Bone marrow (tissue), 2 donors: ENCODE results near the gene ARFIP2.
"Not testable (repeated sequence)": the region's sequence is repeated elsewhere in the genome, so short reads cannot be mapped to it uniquely, and the experiment has no call there.

ENCODE experiments used
- DNase-seq, 2 donors: peaks; one replicate each; lab custom pipeline; 2025; lab: John Stamatoyannopoulos, UW

Gene ARFIP2

DNA sequence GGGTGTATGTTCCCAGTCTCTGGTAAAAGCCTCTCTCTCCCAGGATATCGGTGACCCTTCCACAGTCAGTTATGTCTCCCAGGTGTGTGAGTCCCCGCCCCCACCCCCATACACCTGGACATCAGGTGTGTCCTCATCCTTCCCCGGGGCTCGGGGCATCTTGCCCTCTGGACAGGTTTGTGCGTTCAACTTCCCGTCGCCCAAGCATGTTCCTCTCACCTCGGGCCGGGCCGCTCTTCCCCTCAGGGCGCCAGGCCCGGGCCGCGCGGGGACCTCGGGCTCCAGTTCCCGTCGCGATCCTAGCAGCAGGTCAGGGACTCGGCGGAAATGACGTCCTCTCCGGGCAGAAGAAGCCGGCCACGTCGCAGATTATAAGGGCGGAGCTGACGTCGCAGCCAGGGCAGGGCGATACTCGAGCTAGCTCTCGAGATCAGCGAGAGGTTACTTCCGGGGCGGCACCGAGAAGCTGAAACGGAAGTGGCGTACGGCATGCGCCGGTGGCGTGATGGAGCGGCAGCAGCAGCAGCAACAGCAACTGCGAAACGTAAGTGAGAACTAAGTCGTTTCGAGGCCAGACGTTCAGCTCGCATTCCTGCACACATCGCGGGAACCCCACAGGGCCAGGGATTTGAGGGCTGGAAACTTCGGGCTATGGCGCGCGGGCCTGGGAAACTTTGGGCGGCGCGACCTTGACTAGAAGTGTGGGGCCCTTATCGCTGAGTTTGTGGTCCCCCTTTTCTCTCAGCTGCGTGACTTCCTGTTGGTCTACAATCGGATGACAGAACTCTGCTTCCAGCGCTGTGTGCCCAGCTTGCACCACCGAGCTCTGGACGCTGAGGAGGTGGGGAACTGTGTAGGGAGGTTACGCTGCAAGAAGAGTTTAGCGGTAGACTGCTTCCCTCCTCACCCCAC lies at the start of gene ARFIP2, which contains the start of gene TIMM10B:
ARFIP2 (minus strand) TSS at position 320 of the 912 bp plus-strand sequence. CDS start 910 bp downstream, outside the sequence.
TIMM10B (plus strand) TSS at position 490 of the 912 bp plus-strand sequence; CDS start at position 506, 16 bp downstream.
- peak; percentile 79 to 97 for DNase-seq

DNA sequence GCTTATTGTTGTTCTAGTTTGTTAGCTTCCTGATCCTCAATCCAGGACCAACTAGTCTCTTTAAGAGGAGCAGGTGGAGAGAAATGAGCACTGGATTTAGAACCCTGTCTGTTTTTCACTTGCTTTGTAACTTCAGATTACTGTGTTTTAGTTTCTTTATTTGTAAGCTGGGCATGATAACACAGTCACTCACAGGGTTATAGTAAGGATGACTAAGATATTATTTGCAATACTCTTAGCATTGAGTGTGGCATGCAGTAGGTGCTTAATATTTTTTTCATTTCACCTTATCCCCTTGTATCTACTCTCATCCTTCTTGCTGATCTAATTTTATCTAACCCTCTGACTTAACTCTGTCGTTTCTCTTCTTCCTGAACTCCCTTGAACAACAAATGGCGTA lies 49.7 kb upstream of the ARFIP2 start:
- no peak for DNase-seq

DNA sequence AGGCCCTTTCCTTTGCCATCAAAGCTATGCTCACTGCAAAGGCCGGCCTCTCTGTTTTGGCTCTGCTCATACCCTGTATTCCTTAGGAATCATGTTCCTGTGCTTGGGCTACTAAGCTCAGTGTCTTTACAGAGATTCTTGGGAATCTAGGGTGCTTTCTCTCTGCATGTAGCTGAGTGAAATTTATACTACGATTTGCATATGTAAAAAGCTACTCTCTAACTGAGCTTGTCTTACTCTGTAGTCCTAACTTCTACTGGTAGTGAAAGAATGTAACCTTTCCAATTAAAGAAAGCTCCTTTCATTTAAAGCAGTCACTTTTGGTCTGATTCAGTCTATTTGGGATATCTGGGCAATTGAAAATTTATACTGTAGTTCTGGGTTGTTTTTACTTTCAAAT lies 48.1 kb upstream of the ARFIP2 start:
- DNase-seq: no peak

GRCh38 chr11:6526411-6527135 lies 45.4 kb upstream of the ARFIP2 start:
- DNase-seq: no peak

DNA sequence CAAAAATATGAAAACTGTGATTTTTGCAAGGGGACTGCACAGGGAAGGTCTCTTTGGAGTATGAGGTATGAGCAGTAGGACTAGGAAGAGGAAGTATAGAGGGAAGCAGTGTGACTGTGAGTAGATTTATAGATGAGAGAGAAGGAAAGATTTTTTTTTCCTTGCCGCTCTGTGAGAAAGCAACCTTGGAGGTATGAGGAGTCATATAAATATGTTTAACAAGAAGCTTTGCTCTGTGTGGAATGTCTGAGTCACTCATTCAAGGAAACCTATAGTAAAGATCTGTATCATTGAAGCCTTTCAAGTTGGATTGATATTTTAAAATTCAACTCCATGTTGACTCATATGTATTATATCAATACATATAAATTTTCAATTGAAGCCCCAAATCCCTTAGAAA lies 42.1 kb upstream of the ARFIP2 start:
- no peak for DNase-seq

DNA sequence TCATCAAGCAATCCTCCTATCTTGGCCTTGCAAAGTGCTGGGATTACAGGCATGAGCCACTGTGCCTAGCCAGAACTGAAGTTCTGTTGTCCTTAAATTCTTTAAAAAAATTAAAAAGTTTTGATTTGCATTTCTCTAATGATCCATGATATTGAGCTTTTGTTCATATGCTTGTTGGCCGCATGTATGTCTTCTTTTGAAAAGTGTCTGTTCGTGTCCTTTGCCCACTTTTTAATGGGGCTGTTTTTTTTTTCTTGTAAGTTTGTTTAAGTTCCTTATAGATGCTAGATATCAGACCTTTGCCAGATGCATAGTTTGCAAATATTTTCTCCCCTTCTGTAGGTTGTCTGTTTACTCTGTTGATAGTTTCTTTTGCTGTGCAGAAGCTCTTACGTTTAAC lies 40.8 kb upstream of the ARFIP2 start:
- not testable (repeated sequence) for DNase-seq

- no peak for DNase-seq
Measured at GRCh38 chr11:6520265-6520664, 39.1 kb upstream of the ARFIP2 start.

DNA sequence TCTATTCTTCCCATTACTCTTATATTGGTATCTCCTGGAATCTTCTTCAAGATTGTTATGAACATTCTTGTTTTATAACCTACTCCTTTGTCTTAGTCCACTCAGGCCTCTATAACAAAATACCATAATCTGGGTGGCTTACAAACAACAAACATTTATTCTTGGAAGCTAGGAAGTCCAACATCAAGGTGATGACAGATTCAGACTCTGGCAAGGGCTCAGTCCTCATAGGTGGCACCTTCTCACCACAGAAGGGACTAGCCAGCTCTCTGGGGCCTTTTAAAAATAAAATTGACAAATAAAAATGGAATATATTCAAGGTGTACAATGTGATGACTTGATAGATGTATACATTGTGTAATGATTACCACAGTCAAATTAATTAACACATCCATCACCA lies 35.7 kb upstream of the ARFIP2 start:
- no peak for DNase-seq

- no peak for DNase-seq
Measured at GRCh38 chr11:6505577-6506240, 24.6 kb upstream of the ARFIP2 start.

GRCh38 chr11:6504166-6504565 lies 23.0 kb upstream of the ARFIP2 start:
- no peak for DNase-seq

- no peak for DNase-seq
Measured at GRCh38 chr11:6502382-6502781, 21.3 kb upstream of the ARFIP2 start.

- DNase-seq: no peak
Measured at GRCh38 chr11:6498544-6498943, 17.4 kb upstream of the ARFIP2 start.

DNA sequence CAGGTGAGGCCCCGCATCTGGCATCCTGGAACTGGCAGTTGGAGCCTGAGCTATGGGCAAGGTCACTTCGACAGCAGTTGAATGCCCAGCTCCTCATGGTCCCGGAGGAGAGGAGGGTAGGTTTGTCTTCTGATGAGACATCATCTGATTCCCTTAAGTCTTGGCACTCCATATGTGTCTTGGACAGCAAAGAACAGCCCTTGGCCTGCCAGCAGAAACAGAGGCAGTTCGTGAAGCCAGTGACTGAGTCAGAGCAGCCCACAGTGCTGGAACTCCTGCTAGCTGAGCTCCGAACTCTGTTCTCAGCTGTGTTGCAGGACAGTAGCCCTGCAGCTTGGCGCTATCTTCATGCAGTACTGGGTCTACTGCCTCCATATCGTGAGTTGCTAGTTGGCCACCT lies 17.0 kb upstream of the ARFIP2 start:
- DNase-seq: no peak

DNA sequence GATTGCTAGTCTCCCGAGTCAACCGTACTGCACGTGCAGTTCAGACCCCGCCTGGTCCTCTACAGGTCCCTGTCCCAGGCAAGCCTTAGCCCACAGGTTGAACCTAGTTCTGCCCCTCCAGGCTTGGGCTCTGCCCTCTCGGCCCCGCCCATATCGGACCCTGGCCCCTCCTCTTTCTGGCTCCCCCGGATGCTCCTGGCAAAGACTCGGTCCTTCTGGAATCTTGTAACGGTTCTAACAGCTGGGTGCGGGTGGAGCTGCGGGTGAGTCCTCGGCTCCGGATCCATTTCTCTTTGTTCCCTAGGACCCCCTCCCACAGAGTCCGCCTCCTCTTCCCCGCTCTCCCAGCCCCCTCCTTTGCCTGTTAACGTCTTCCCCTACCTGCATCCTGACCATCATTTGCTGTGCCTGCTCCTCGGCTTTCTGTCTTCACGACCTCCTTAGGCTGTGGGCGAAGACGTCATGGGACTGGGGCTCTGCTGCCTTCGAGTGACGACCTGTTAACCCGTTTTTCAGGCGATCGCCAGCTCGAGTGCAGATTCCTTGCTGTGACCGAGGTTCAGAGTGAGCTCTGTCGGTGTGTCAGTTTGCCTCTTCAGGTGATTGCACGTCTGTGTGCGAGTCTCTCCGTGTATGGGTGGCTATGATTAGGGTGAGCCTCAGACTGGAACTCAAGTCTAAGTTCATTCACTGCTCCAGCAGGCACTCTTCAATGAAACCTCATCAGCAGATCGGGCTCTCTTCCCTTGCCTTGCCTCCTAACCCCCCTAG lies 16.1 kb upstream of the ARFIP2 start, which contains the start of gene DNHD1:
DNHD1 (plus strand) TSS at position 212 of the 771 bp plus-strand sequence. CDS start 936 bp downstream, outside the sequence.
- no peak for DNase-seq

DNA sequence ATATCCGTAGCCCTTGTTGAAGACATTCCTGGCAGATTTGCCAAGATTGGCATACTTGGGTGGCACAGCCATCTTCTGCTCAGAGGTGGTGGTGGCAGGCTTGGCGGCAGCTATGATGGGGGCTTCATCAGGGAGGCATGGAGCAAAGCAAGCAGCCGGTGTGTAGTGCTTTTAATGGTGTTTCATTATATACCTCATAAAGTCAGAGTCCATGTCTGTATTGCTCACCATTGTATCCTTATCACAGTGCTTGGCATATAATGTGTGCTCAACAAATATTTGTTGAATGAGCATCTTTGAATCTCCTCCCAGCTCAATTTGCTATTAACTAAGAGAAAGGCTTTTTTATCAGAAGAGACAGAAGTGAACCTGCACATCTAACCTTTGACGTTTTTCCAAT lies 8.2 kb upstream of the ARFIP2 start:
- no peak for DNase-seq

DNA sequence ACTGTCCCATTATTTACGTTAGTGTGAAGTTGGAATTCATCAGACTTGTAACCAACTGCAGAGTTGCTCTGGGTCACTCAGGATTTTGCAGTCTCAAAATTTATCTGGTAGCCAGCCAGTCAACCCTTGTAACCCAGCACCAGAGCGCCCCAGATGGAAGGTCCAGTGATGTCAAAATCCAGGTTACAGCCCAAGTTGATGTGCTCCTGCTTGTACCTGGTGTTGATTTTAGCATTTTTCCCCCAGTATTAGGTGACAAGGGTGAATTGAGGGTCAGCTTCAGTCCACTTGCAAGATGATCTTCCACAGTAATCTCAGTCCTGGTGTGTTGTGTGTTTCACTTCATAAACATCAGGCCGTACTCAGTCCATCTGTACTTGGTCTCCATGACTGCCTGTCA lies 7.7 kb upstream of the ARFIP2 start:
- DNase-seq: no peak

- DNase-seq: no peak
Measured at GRCh38 chr11:6488342-6488741, 7.2 kb upstream of the ARFIP2 start.

DNA sequence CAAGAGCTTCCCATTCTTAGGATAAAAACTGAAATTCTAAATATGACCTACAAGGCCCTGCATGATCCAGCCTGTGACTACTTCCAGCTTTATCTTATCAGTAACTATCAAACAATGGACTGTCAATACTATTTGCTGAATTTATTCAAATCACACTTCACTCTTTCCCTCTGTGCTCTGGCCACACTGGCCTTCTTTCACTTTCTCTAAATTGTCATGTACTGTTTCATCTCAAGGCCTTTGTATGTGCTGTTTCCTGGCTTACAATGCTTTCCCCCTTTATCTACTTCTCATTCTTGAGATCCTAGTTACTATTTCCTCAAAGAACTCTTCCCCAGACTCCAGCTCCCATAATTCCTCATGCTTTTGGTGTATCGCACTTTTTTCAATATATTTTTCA lies 5.8 kb upstream of the ARFIP2 start:
- DNase-seq: no peak

GRCh38 chr11:6486256-6486655 lies 5.1 kb upstream of the ARFIP2 start:
- DNase-seq: no peak

DNA sequence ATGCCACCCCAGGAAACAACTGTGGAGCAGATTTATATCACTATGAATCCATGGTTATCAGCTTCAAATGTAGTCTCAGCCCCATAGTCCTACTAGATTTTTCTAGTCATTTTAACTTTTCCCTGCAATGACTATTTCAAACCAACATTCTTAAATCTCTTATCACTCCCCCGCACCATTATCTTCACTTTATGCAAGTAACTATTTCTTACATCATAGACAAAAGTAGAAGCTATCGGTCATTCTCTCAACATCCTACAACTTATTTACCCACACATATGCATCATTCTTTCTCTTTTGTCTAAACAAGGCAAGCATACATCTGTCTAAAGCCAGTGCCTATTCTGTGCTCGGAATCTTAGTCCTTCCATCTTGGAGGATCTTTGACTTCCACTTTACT lies 4.5 kb upstream of the ARFIP2 start:
- no peak for DNase-seq

DNA sequence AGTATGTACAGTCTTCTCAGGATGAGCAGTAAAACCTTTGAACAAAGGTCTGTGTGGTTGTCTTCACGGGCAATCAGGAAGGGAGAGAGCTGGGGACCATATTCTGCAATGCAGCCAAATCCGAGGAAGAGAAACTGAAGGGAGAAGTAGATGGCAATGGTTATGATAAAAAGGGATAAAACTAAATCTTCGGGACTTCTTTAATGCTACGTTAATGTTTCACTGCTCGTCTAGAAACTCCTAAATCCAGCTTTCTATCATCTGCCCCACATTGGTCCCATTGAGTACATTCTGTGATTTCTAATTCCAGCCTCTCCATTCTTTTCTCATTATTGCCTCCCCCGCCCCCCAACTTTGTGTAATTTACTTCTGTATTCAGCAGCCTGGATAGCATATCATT lies 1.9 kb upstream of the ARFIP2 start:
- DNase-seq: no peak

GRCh38 chr11:6482441-6482840 lies 1.3 kb upstream of the ARFIP2 start:
- DNase-seq: no peak
